GM12878 (cell line): ENCODE data around the gene EHMT2. TPM values are rescaled to one million over a fixed set of nuclear protein-coding genes. Genes with fewer than 3 reads are reported as not detected.

Experiments used
- ATAC-seq: fragments of 200-7000 bp; cut with Tn5 transposase; 3 replicates; pipeline ENCODE4 v1.9.1; 2020; ENCODE audit warnings: mild to moderate bottlenecking, moderate library complexity
- BruUV-seq: library from RNA; stranded (reverse); fragments of 400-500 nt; replicated peaks from 2 replicates; lab custom pipeline; 2021; lab: Mats Ljungman, UMichigan
- CTCF ChIA-PET: fragments of 300-600 bp; sonication (Branson Sonifier 250); formaldehyde crosslinking; extraction: SDS; loops from one replicate; lab custom pipeline; 2021; ENCODE audit warnings: inconsistent platforms; lab: Yijun Ruan, JAX
- POLR2A ChIA-PET: fragments of 350-600 bp; formaldehyde crosslinking; extraction: SDS; loops from one replicate; lab custom pipeline; 2021; ENCODE audit warnings: inconsistent platforms; lab: Charles Lee
- RAD21 ChIA-PET: fragments of 300-600 bp; sonication (Branson Sonifier 250); formaldehyde crosslinking; loops from one replicate; lab custom pipeline; 2023; ENCODE audit warnings: antibody characterized with exemption; ENCODE audit not compliant: unreplicated experiment; lab: Charles Lee
- SMC1A ChIA-PET: fragments of 300-600 bp; sonication (Branson Sonifier 250); formaldehyde crosslinking; loops from one replicate; lab custom pipeline; 2023; ENCODE audit not compliant: unreplicated experiment, uncharacterized antibody; lab: Charles Lee
- DNase-seq: peaks from one replicate; pipeline ENCODE4 v3.0.0-alpha.2; 2011; ENCODE audit warnings: low read depth, low spot score
- FAIRE-seq: peaks from 3 replicates; lab custom pipeline; 2011; peaks lifted over from hg19 to GRCh38; lab: Jason Lieb, UNC
- H2AFZ ChIP-seq: 2 replicates; pipeline ENCODE4 v1.6.0; 2011; ENCODE audit warnings: low read depth, low read length, control low read depth; ENCODE audit not compliant: control insufficient read depth
- H3K27ac ChIP-seq: 2 replicates; pipeline ENCODE4 v1.5.1; 2011; ENCODE audit warnings: control low read depth; ENCODE audit not compliant: control insufficient read depth, insufficient read depth
- H3K27me3 ChIP-seq, 2 experiments: replicated peaks in 1 of 2; 2 replicates each; pipeline versions ENCODE4 v1.6.0 to v1.6.1; 2011; ENCODE audit warnings: low read length in 1 of 2; ENCODE audit not compliant: control insufficient read depth in 2 of 2, insufficient read depth in 2 of 2
- H3K36me3 ChIP-seq, 2 experiments: 2 replicates each; pipeline ENCODE4 v1.5.1; 2011; ENCODE audit warnings: low read length in 1 of 2; ENCODE audit not compliant: control insufficient read depth in 2 of 2, insufficient read depth in 2 of 2
- H3K4me1 ChIP-seq: 2 replicates; pipeline ENCODE4 v1.6.1; 2011; ENCODE audit warnings: mild to moderate bottlenecking, low read length, moderate library complexity, mixed read lengths; ENCODE audit not compliant: control insufficient read depth, insufficient read depth
- H3K4me2 ChIP-seq: 2 replicates; pipeline ENCODE4 v1.6.0; 2011; ENCODE audit warnings: control low read depth; ENCODE audit not compliant: control insufficient read depth, insufficient read depth
- H3K4me3 ChIP-seq: fragments of 200-600 bp; sonication (generic); 2 replicates; pipeline ENCODE4 v1.5.1; 2016
- H3K79me2 ChIP-seq: 2 replicates; pipeline ENCODE4 v1.6.0; 2011; ENCODE audit warnings: low read length; ENCODE audit not compliant: control insufficient read depth, insufficient read depth
- H3K9ac ChIP-seq: 2 replicates; pipeline ENCODE4 v1.8.0; 2011; ENCODE audit warnings: low read length, control low read depth, mixed read lengths; ENCODE audit not compliant: control insufficient read depth, insufficient read depth
- H3K9me3 ChIP-seq: replicated peaks from 3 replicates; pipeline ENCODE4 v1.5.1; 2011; ENCODE audit warnings: mild to moderate bottlenecking, low read length; ENCODE audit not compliant: control insufficient read depth, insufficient read depth
- H4K20me1 ChIP-seq: 2 replicates; pipeline ENCODE4 v1.6.0; 2011; ENCODE audit not compliant: control insufficient read depth, insufficient read depth
- FOXM1 ChIP-seq: IDR thresholded peaks from 2 replicates; pipeline ENCODE4 v1.6.1; 2012; ENCODE audit warnings: low read depth, mild to moderate bottlenecking, inconsistent platforms, low read length, moderate library complexity
- IRF4 ChIP-seq: IDR thresholded peaks from 2 replicates; pipeline ENCODE4 v1.6.1; 2011; ENCODE audit warnings: low read depth, low read length
- KAT2A ChIP-seq: conservative IDR thresholded peaks from 2 replicates; pipeline ENCODE4 v1.6.1; 2011; ENCODE audit warnings: low read depth, low read length; ENCODE audit not compliant: control insufficient read depth
- MTA2 ChIP-seq: fragments of 450-650 bp; IDR thresholded peaks from 2 replicates; pipeline ENCODE4 v1.6.1; 2016; ENCODE audit warnings: low read depth, mild to moderate bottlenecking, moderate library complexity
- SMAD1 ChIP-seq: fragments of 450-650 bp; IDR thresholded peaks from 2 replicates; pipeline ENCODE4 v1.6.1; 2018; ENCODE audit warnings: mild to moderate bottlenecking, low read depth; ENCODE audit not compliant: partially characterized antibody
- WGBS: methylation state at CpG from one replicate; pipeline ENCODE4 v1.1.6; 2016; ENCODE audit warnings: low lambda C conversion rate; ENCODE audit not compliant: insufficient replicate concordance, insufficient coverage; ENCODE audit errors: missing lambda C conversion rate; 5-methylcytosine and 5-hydroxymethylcytosine counted together
- in situ Hi-C: fragments of 300-500 bp; cut with MboI; formaldehyde crosslinking; loops from 9 replicates; pipeline ENCODE4 v1.14.3; 2018; ENCODE audit warnings: mixed read lengths
- intact Hi-C: fragments of 100-400 bp; cut with micrococcal nuclease; formaldehyde crosslinking; loops from one replicate; pipeline ENCODE4 v1.14.2; 2022; ENCODE audit not compliant: unreplicated experiment
- polyA plus RNA-seq, 11 experiments: library from polyadenylated mRNA; depleted of rRNA in 4 of 11; unstranded in 6 of 11; stranded (reverse) in 5 of 11; fragments of >200 nt; fragmentation: Nextera tagmentation in 4 of 11; fragmentation: Illumina TruSeq in 1 of 11; extraction: Ambion mirVana in 4 of 11; extraction: Trizol in 1 of 11; gene quantifications; 1 replicate in 1 of 11; 2 replicates in 10 of 11; pipeline versions ENCODE4 v1.2.1 to v1.2.3, GENCODE V29; 2011 to 2016; ENCODE audit warnings: inconsistent platforms in 2 of 11, missing spikeins in 2 of 11, low read depth in 1 of 11
- total RNA-seq, 4 experiments: library from RNA; depleted of rRNA in 3 of 4; stranded (reverse); fragments of >200 nt in 3 of 4; fragmentation: Illumina TruSeq in 1 of 4; extraction: Trizol in 1 of 4; gene quantifications; 2 replicates each; pipeline versions ENCODE4 v1.2.1 to v1.2.3, GENCODE V29; 2013 to 2021
- TF ChIP-seq, protein P1 (sequence below): fragments of 450-650 bp; IDR thresholded peaks from 2 replicates; pipeline ENCODE4 v1.6.1; 2017; ENCODE audit warnings: low read depth, mild to moderate bottlenecking, moderate library complexity

EHMT2 gene
- total and polyA plus RNA-seq, 10 of the 15 experiments (the other 5 are each of a cell fraction or from before 2014, with no cell fraction given) = 1.7 to 53.2 (median 36.3) TPM

DNA sequence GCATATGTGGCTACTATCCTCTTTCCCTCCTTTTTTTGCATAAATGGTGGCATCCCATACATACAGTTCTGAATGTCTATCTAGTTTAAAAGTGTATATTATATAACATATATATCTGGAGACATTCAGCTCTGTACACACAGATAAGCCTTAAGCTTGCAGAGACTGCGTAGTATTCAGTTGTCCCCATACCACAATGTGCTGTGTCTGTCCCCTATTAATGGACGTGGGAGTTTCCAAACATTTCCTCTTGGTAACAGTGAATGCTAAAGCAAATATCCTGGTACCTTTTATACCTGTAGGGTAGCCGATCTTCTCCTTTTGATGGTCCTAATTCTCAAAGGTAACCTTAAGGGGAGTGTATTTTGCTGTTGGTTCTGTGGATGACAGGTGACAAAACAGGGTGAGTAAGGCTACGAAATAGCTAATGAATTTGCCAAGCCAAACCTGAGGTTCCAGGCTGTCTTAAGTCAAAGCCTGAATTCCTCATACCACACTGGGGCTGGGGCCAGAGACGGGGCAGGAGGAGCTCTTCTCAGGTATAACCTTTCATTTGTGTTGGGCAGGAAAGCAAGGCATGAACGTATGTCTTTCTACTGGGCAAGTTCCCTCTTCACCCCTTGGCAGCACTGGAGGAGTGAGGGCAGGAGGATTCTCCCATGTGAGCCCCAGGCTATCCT lies 22.3 kb upstream of the EHMT2 start:
- H2AFZ ChIP-seq = no peak overlapping the region
- no peak overlapping the region for H3K9ac ChIP-seq
- ChIA-PET CTCF (interaction anchor here (0.6 to 2.0 kb wide), 2 partner anchors 8 to 30 kb away, joined by 4 to 8 read pairs; no protein-coding TSS in a partner anchor), SMC1A (interaction anchor here (0.6 to 1.0 kb wide), 2 partner anchors 27 to 81 kb away, joined by 3 to 6 read pairs; no protein-coding TSS in a partner anchor), POLR2A (no interaction called here)
- H3K79me2 ChIP-seq = no peaks in the 10 kb centered on the region
- WGBS = 44% methylated on average over 6 of the region's 6 CpGs
- no peak for ATAC-seq
- intact Hi-C loops (no loop called here), in situ Hi-C loops (no loop called here)
- H3K27me3 ChIP-seq = no peaks in the 10 kb centered on the region
- H3K4me3 ChIP-seq = no peak overlapping the region
- H3K4me2 ChIP-seq = no peak overlapping the region
- no peak overlapping the region for H3K27ac ChIP-seq
- BruUV-seq = no TSS peak
- no peaks in the 10 kb centered on the region for H4K20me1 ChIP-seq
- no peaks in the 10 kb centered on the region for H3K36me3 ChIP-seq
- TF ChIP-seq IRF4 = no peak
- TF ChIP-seq KAT2A = no peak
- no peak for TF ChIP-seq SMAD1
- no peak for TF ChIP-seq FOXM1
- TF ChIP-seq, protein P1, sequence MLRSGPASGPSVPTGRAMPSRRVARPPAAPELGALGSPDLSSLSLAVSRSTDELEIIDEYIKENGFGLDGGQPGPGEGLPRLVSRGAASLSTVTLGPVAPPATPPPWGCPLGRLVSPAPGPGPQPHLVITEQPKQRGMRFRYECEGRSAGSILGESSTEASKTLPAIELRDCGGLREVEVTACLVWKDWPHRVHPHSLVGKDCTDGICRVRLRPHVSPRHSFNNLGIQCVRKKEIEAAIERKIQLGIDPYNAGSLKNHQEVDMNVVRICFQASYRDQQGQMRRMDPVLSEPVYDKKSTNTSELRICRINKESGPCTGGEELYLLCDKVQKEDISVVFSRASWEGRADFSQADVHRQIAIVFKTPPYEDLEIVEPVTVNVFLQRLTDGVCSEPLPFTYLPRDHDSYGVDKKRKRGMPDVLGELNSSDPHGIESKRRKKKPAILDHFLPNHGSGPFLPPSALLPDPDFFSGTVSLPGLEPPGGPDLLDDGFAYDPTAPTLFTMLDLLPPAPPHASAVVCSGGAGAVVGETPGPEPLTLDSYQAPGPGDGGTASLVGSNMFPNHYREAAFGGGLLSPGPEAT = no peak
- no peak for TF ChIP-seq MTA2
- TF ChIP-seq, all 136 proteins: peak for 0
- Histone ChIP-seq H3K9me3 (no peaks in the 10 kb centered on the region), H3K4me1 (peaks cover 4% of the 10 kb centered on the region; the same call in 1 of the 2 replicates)
- RAD21 ChIA-PET = no interaction called here
- FAIRE-seq (no peak), DNase-seq (no peak)
